Central memory CD4-positive, alpha-beta T cell (primary cell): Measurements from ENCODE around the gene TTC33.

Experiments
- DNase-seq: peaks from one replicate; pipeline ENCODE4 v3.0.0; 2022

The TTC33 gene

GRCh38 chr5:40477856-40478546, 277.8 kb downstream of the TTC33 start:
- no peak for DNase-seq

DNA sequence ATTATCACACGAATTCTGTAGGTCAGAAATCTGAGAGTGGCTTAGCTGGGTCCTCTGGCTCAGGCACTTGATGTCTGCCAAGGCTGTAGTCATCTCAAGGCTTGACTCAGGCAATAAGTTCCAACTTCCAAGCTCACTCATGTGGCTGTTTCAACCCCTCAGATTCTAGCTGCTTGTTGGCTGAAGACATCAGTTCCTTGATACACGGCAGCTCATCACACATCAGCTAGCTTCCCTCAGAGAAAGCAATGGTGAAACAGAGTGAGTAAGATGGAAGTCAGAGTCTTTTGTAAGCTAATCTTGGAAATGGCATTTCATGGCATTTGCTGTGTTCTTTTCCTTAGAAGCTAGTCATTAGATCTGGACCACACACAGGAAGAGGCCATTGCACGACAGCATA, 280.2 kb downstream of the TTC33 start:
- no peak for DNase-seq

DNA sequence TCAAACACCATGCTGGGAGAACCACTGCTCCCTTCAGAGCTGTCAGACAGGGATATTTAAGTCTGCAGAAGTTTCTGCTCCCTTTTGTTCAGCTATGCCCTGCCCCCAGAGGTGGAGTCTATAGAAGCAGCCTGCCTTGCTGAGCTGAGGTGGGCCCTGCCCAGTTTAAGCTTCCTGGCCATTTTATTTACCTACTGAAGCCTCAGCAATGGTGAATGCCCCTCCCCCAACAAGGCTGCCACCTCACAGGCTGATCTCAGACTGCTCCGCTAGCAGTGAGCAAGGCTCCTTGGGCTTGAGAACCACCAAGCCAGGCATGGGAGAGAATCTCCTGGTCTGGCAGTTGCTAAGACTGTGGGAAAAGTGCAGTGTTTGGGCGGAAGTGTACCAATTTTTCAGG, 281.5 kb downstream of the TTC33 start:
- DNase-seq: no peak

DNA sequence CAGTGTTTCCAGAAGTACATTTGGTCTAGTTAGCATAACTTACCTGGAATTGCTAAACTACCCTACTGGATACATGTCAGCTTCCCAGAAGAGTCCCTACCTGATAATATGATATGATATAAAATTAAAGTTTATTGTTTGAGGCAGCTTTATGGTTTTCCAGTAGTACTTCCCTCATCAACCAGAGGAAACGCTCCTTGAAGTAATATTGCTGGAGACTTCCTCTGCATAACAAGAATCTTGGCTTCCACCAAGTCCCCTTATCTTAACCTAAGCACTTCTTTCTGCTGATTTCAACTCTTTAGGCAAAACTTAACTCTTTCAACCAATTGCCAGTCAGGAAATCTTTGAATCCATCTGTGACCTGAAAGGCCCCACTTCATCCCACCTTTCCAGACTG, 290.3 kb downstream of the TTC33 start:
- no peak for DNase-seq

GRCh38 chr5:40464511-40464910, 291.2 kb downstream of the TTC33 start:
- DNase-seq: no peak
